WTC11 (cell line): Measurements from ENCODE around the gene APOF. TPM values are rescaled to one million over a fixed set of nuclear protein-coding genes. Genes with fewer than 3 reads are reported as not detected.

Experiments used
- ATAC-seq: fragments of 200-7000 bp; cut with Tn5 transposase; 2 replicates; pipeline ENCODE4 v1.10.0; 2021; ENCODE audit warnings: mild to moderate bottlenecking, moderate library complexity
- CTCF ChIA-PET: fragments of 300-600 bp; sonication (Branson Sonifier 250); formaldehyde crosslinking; loops from one replicate; lab custom pipeline; 2021; ENCODE audit warnings: antibody characterized with exemption; lab: Charles Lee
- POLR2A ChIA-PET: fragments of 350-600 bp; sonication (Branson Sonifier 250); formaldehyde crosslinking; loops from one replicate; lab custom pipeline; 2021; ENCODE audit warnings: antibody characterized with exemption; lab: Charles Lee
- DNase-seq: peaks from one replicate; pipeline ENCODE4 v3.0.0; 2021; ENCODE audit warnings: low spot score
- H3K27ac Mint-ChIP-seq: 2 replicates; pipeline ENCODE4 v1.8.0; 2021; ENCODE audit warnings: mixed read lengths
- H3K27me3 Mint-ChIP-seq: 2 replicates; pipeline ENCODE4 v1.8.0; 2021; ENCODE audit warnings: low read depth, mild to moderate bottlenecking, moderate library complexity, mixed read lengths
- H3K36me3 Mint-ChIP-seq: 2 replicates; pipeline ENCODE4 v1.8.0; 2021; ENCODE audit warnings: mixed read lengths
- H3K4me1 Mint-ChIP-seq: 2 replicates; pipeline ENCODE4 v1.8.0; 2022; ENCODE audit warnings: mixed read lengths
- H3K4me3 Mint-ChIP-seq: 2 replicates; pipeline ENCODE4 v1.8.0; 2021; ENCODE audit warnings: mild to moderate bottlenecking, moderate library complexity, mixed read lengths
- H3K9me3 Mint-ChIP-seq: 2 replicates; pipeline ENCODE4 v1.8.0; 2021; ENCODE audit warnings: mixed read lengths
- ATF3 ChIP-seq: sonication (generic); formaldehyde crosslinking; conservative IDR thresholded peaks from 2 replicates; pipeline ENCODE4 v1.8.1; 2022; ENCODE audit warnings: mild to moderate bottlenecking, missing genetic modification reagents
- FOXJ3 ChIP-seq: sonication (generic); formaldehyde crosslinking; IDR thresholded peaks from 2 replicates; pipeline ENCODE4 v1.9.0; 2021; ENCODE audit warnings: missing genetic modification reagents, mild to moderate bottlenecking, borderline replicate concordance
- IRF2 ChIP-seq: sonication (generic); formaldehyde crosslinking; IDR thresholded peaks from 2 replicates; pipeline ENCODE4 v1.8.0; 2022; ENCODE audit warnings: low read depth, missing genetic modification reagents, borderline replicate concordance
- KAT7 ChIP-seq: sonication (generic); formaldehyde crosslinking; IDR thresholded peaks from 2 replicates; pipeline ENCODE4 v1.8.1; 2023; ENCODE audit warnings: missing genetic modification reagents, mild to moderate bottlenecking, borderline replicate concordance
- MLX ChIP-seq: sonication (generic); formaldehyde crosslinking; IDR thresholded peaks from 2 replicates; pipeline ENCODE4 v1.8.1; 2023; ENCODE audit warnings: mild to moderate bottlenecking, missing genetic modification reagents, moderate library complexity
- MXD4 ChIP-seq: fragments of 250-450 bp; sonication (Bioruptor Pico); IDR thresholded peaks from 2 replicates; pipeline ENCODE4 v1.8.0; 2021; ENCODE audit warnings: mild to moderate bottlenecking, moderate library complexity, borderline replicate concordance
- MYBL2 ChIP-seq: sonication (generic); formaldehyde crosslinking; IDR thresholded peaks from 2 replicates; pipeline ENCODE4 v1.8.1; 2023; ENCODE audit warnings: mild to moderate bottlenecking, moderate library complexity, missing genetic modification reagents
- SOX15 ChIP-seq: fragments of 250-450 bp; sonication (Bioruptor Pico); IDR thresholded peaks from 2 replicates; pipeline ENCODE4 v1.9.0; 2021; ENCODE audit warnings: mild to moderate bottlenecking
- STAT6 ChIP-seq: sonication (generic); formaldehyde crosslinking; conservative IDR thresholded peaks from 2 replicates; pipeline ENCODE4 v1.8.1; 2023; ENCODE audit warnings: mild to moderate bottlenecking, low read depth, missing genetic modification reagents, moderate library complexity
- TCF7 ChIP-seq: sonication (generic); formaldehyde crosslinking; IDR thresholded peaks from 2 replicates; pipeline ENCODE4 v1.8.0; 2022; ENCODE audit warnings: mild to moderate bottlenecking, low read depth, missing genetic modification reagents, moderate library complexity
- ZMAT4 ChIP-seq: fragments of 250-450 bp; sonication (Bioruptor Pico); IDR thresholded peaks from 2 replicates; pipeline ENCODE4 v1.9.0; 2021; ENCODE audit warnings: mild to moderate bottlenecking
- ZNF263 ChIP-seq: sonication (generic); formaldehyde crosslinking; IDR thresholded peaks from 2 replicates; pipeline ENCODE4 v1.8.1; 2022; ENCODE audit warnings: low read depth, mild to moderate bottlenecking, moderate library complexity, missing genetic modification reagents
- ZNF416 ChIP-seq: fragments of 250-450 bp; sonication (Bioruptor Pico); IDR thresholded peaks from 2 replicates; pipeline ENCODE4 v1.9.0; 2021; ENCODE audit warnings: mild to moderate bottlenecking, inconsistent platforms
- ZNF671 ChIP-seq: fragments of 250-450 bp; sonication (Bioruptor Pico); IDR thresholded peaks from 2 replicates; pipeline ENCODE4 v1.8.0; 2021; ENCODE audit warnings: mild to moderate bottlenecking
- total RNA-seq: library from RNA; stranded (reverse); gene quantifications from 3 replicates; pipeline ENCODE4 v1.2.3, GENCODE V29; 2021
- TF ChIP-seq, protein P1 (sequence below): sonication (generic); formaldehyde crosslinking; IDR thresholded peaks from 2 replicates; pipeline ENCODE4 v1.8.1; 2023; ENCODE audit warnings: mild to moderate bottlenecking, missing genetic modification reagents, borderline replicate concordance
- TF ChIP-seq, protein P2 (sequence below): sonication (generic); formaldehyde crosslinking; IDR thresholded peaks from 2 replicates; pipeline ENCODE4 v1.8.1; 2022; ENCODE audit warnings: low read depth, missing genetic modification reagents, borderline replicate concordance
- TF ChIP-seq, protein P3 (sequence below): fragments of 200-600 bp; IDR thresholded peaks from 2 replicates; pipeline ENCODE4 v1.8.0; 2022; ENCODE audit warnings: antibody characterized with exemption
- TF ChIP-seq, protein P4 (sequence below): sonication (generic); formaldehyde crosslinking; IDR thresholded peaks from 2 replicates; pipeline ENCODE4 v1.8.1; 2022; ENCODE audit warnings: mild to moderate bottlenecking, moderate library complexity, missing genetic modification reagents

Gene APOF
- total RNA-seq, 1 experiment from 2014 or later = not detected

- DNase-seq = no peak
- ChIA-PET CTCF (no interaction called here), POLR2A (no interaction called here)
- Mint-ChIP-seq H3K9me3 (peaks cover 35% of the 10 kb centered on the region), H3K27ac (no peak overlapping the region), H3K4me3 (no peak overlapping the region), H3K4me1 (no peaks in the 10 kb centered on the region), H3K27me3 (peaks cover 13% of the 10 kb centered on the region), H3K36me3 (peaks cover 14% of the 10 kb centered on the region)
- TF ChIP-seq KAT7 (CRISPR knock-in tag) (no peak), SOX15 (CRISPR knock-in tag) (no peak), STAT6 (CRISPR knock-in tag) (no peak), ZNF671 (no peak)
- ATAC-seq = no peak
Measured at GRCh38 chr12:56398324-56398723, 35.7 kb upstream of the APOF start.

DNA sequence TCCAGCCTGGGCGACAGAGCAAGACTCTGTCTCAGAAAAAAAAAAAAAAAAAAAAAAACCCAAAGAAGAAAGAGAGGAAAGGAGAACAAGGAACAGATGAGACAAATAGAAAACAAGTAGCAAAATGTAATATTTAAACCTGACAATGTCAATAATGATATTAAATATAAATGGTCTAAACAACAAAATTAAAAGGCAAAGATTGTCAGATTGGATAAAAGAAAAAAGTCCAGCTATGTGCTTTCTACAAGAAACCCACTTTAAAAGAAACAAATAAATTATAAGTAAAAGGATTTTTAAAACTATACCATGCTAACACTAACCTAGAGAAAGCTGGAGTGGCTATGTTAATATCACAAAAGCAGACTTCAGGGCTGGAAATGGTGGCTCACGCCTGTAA, 29.7 kb upstream of the APOF start:
- ChIA-PET CTCF (interaction anchor here (0.6 to 1.3 kb wide), 2 partner anchors 33 to 45 kb away, joined by 4 read pairs; no protein-coding TSS in a partner anchor), POLR2A (no interaction called here)
- Mint-ChIP-seq H3K4me3 (no peak overlapping the region), H3K9me3 (peaks cover 7% of the 10 kb centered on the region), H3K27me3 (peaks cover 2% of the 10 kb centered on the region; the same call in 1 of the 2 replicates), H3K4me1 (peaks cover 7% of the 10 kb centered on the region), H3K27ac (no peak overlapping the region), H3K36me3 (peaks cover 3% of the 10 kb centered on the region; the same call in 1 of the 2 replicates)
- TF ChIP-seq, protein P1, sequence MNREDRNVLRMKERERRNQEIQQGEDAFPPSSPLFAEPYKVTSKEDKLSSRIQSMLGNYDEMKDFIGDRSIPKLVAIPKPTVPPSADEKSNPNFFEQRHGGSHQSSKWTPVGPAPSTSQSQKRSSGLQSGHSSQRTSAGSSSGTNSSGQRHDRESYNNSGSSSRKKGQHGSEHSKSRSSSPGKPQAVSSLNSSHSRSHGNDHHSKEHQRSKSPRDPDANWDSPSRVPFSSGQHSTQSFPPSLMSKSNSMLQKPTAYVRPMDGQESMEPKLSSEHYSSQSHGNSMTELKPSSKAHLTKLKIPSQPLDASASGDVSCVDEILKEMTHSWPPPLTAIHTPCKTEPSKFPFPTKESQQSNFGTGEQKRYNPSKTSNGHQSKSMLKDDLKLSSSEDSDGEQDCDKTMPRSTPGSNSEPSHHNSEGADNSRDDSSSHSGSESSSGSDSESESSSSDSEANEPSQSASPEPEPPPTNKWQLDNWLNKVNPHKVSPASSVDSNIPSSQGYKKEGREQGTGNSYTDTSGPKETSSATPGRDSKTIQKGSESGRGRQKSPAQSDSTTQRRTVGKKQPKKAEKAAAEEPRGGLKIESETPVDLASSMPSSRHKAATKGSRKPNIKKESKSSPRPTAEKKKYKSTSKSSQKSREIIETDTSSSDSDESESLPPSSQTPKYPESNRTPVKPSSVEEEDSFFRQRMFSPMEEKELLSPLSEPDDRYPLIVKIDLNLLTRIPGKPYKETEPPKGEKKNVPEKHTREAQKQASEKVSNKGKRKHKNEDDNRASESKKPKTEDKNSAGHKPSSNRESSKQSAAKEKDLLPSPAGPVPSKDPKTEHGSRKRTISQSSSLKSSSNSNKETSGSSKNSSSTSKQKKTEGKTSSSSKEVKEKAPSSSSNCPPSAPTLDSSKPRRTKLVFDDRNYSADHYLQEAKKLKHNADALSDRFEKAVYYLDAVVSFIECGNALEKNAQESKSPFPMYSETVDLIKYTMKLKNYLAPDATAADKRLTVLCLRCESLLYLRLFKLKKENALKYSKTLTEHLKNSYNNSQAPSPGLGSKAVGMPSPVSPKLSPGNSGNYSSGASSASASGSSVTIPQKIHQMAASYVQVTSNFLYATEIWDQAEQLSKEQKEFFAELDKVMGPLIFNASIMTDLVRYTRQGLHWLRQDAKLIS (CRISPR knock-in tag) = no peak
- no peak for TF ChIP-seq MXD4 (CRISPR knock-in tag)
- TF ChIP-seq MYBL2 (CRISPR knock-in tag) = no peak
- no peak for ATAC-seq
- no peak for DNase-seq

GRCh38 chr12:56391721-56392120, 29.1 kb upstream of the APOF start:
- Mint-ChIP-seq H3K27me3 (peaks cover 2% of the 10 kb centered on the region; the same call in 1 of the 2 replicates), H3K4me3 (no peak overlapping the region), H3K9me3 (peaks cover 7% of the 10 kb centered on the region), H3K36me3 (peaks cover 3% of the 10 kb centered on the region; the same call in 1 of the 2 replicates), H3K27ac (no peak overlapping the region), H3K4me1 (peaks cover 13% of the 10 kb centered on the region)
- no peak for TF ChIP-seq FOXJ3 (CRISPR knock-in tag)
- TF ChIP-seq IRF2 (CRISPR knock-in tag) = no peak
- no peak for TF ChIP-seq MYBL2 (CRISPR knock-in tag)
- no peak for TF ChIP-seq ATF3
- TF ChIP-seq, protein P2, sequence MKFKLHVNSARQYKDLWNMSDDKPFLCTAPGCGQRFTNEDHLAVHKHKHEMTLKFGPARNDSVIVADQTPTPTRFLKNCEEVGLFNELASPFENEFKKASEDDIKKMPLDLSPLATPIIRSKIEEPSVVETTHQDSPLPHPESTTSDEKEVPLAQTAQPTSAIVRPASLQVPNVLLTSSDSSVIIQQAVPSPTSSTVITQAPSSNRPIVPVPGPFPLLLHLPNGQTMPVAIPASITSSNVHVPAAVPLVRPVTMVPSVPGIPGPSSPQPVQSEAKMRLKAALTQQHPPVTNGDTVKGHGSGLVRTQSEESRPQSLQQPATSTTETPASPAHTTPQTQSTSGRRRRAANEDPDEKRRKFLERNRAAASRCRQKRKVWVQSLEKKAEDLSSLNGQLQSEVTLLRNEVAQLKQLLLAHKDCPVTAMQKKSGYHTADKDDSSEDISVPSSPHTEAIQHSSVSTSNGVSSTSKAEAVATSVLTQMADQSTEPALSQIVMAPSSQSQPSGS (CRISPR knock-in tag) = no peak
- no peak for TF ChIP-seq MLX (CRISPR knock-in tag)
- TF ChIP-seq ZNF263 = no peak
- no peak for TF ChIP-seq ZNF416 (CRISPR knock-in tag)
- TF ChIP-seq ZNF671 = no peak
- no peak for TF ChIP-seq KAT7 (CRISPR knock-in tag)
- TF ChIP-seq, protein P3, sequence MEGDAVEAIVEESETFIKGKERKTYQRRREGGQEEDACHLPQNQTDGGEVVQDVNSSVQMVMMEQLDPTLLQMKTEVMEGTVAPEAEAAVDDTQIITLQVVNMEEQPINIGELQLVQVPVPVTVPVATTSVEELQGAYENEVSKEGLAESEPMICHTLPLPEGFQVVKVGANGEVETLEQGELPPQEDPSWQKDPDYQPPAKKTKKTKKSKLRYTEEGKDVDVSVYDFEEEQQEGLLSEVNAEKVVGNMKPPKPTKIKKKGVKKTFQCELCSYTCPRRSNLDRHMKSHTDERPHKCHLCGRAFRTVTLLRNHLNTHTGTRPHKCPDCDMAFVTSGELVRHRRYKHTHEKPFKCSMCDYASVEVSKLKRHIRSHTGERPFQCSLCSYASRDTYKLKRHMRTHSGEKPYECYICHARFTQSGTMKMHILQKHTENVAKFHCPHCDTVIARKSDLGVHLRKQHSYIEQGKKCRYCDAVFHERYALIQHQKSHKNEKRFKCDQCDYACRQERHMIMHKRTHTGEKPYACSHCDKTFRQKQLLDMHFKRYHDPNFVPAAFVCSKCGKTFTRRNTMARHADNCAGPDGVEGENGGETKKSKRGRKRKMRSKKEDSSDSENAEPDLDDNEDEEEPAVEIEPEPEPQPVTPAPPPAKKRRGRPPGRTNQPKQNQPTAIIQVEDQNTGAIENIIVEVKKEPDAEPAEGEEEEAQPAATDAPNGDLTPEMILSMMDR = no peak
- TF ChIP-seq TCF7 = no peak
- no peak for TF ChIP-seq ZMAT4
- TF ChIP-seq, protein P4, sequence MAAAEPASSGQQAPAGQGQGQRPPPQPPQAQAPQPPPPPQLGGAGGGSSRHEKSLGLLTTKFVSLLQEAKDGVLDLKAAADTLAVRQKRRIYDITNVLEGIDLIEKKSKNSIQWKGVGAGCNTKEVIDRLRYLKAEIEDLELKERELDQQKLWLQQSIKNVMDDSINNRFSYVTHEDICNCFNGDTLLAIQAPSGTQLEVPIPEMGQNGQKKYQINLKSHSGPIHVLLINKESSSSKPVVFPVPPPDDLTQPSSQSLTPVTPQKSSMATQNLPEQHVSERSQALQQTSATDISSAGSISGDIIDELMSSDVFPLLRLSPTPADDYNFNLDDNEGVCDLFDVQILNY (CRISPR knock-in tag) = no peak
- no peak for DNase-seq
- ATAC-seq = no peak
- CTCF ChIA-PET = interaction anchor here (0.6 to 1.3 kb wide), 2 partner anchors 34 to 45 kb away, joined by 4 read pairs; no protein-coding TSS in a partner anchor
- POLR2A ChIA-PET = interaction anchor here (0.6 kb wide), 1 partner anchor 854 kb away, joined by 3 read pairs; no protein-coding TSS in a partner anchor
